Measurements from ENCODE around the gene CDK15.
"Not testable (repeated sequence)": the region's sequence is repeated elsewhere in the genome, so short reads cannot be mapped to it uniquely, and the experiment has no call there.

Gene CDK15

DNA sequence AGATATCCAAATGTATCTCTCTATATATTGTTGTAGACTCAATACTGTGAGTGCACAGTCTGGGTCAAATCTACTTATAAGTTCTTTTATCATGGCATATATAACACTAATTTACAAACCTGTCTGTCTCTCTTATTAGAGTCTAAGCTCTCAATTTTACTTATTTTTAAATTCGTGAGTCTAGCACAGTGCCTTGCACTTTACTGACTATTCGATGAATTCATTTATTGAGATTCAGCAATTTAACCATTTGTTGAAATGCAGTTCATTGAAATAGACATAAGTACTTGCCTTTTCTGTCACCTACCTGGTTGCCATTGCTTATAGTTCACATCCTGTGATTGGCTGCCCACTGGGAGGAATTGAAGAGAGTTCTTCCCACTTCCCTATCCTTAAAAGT, 15.3 kb upstream of the CDK15 start:
- DNase-seq = no peak

DNA sequence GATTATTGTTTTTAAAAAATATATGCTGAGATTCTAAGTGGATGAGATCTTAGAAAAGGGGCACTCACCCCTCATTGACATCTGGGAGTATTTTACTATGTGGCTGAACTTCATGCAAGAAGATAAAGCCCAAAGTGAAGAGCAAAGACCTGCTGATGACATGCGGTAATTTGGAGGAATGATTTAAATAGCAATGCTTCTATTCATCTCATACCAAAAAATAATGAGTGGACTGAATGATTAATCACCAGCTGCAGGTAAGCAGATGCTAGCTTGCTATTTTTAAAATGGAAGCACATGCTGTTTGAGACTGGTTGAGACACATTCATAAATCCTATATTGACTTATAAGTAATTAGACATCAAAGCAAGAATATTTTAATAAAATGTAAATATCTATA, 12.7 kb upstream of the CDK15 start:
- DNase-seq = no peak

DNA sequence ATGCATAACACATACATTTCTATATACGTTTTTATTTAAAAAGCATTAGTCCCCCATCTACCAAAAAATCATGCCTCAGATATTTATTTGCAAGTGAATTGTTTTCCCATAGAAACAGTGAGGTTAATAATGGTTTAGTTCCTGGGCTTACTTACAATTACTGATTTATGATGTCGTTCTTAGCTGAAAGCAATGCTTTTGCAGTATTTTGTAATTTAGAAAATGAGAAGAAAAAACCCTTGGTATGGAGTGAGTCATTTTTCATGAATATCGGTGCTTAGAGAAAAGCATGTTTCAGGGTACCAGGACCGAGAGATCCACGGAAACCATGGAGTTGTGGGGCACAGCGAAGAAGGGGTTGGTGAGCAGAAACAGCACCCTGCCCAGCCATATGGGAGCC, 12.0 kb upstream of the CDK15 start:
- no peak for DNase-seq

DNA sequence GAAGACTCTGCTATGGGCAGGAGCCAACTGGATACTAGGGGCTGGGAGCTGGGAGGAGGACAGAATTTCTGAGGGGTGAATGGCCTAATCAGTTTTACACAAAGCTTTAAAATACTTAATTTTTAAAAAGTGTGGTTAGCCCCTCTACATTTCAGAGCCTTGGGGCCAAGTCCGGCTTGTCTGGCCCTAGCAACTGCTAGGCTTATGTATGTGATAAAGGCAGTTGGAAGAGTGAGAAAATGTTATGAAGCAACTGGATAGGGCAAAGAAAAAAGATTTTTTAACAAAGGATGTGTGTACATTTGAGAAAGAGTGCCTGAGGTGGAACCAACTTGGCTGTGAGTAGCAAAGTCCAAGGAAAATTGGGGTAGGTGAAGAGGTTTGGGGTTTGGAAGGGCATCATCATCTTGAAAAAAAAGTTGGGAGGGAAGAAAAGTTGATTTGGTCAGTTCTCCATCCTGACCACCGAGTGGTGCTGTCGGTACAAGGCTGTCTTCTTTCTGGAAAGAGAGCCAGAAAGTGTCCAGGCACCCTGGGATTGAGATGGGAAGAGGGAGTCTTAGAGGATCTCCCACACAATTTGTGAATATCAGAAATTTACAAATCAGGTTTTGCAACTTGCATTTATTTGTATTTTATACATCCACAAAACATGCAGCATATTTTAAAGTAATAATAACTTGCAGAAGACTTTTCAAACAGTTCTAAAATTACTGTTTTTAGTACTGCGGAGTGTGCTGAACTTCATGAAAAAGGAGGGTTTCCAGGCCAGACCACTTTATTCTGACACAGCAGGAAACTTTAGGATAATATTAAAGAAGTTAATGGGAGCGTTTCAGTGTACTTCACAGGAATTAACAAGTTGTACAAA, 10.5 kb upstream of the CDK15 start:
- DNase-seq = no peak

DNA sequence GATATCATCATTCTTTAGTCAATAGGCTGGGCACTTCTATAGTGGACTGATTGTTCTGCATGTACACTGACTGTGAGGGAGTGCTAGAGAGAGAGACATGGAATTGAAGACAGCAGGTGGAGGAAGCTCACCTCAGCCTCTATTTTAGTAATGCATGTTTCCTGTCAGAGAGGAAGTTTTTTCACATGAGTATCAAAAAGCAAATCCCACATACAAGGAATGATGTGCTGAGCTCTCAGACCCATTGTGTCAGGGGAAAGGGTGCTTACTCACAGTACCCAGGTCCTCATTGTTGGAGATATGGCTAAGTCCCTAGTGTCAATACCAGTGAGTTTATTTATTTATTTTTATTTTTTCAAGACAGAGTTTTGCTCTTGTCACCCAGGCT, 9.9 kb upstream of the CDK15 start:
- no peak for DNase-seq

DNA sequence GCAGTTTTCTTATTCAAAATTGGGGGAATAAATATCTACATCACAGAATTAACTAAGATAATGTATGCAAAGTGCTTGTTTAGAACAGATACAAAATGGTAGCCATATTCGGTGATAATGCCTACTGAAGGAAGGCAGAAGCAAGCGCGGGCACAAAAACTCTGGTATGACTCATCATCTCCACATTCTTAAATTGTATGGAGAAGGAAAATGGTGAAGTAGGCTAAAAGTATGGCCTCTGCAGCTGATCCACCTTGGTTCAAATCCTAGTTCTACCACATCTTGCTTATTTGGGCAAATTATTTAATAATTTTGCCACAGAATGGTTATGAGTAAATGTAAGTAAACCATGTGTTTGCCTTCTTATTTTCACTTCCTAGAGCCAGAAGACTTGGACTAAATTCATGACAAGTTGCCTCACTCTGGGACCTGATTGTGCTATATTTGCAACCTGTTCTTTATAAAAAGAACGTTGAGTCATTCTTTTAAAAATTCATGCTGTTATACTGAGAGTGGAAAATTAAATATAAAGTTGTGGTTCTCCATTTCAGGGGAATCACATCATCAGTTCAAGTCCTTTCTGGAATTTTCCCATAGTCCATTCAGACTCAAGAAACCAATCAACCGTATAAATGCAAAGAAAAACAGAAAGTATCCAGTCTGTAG, 9.0 kb upstream of the CDK15 start:
- no peak for DNase-seq

DNA sequence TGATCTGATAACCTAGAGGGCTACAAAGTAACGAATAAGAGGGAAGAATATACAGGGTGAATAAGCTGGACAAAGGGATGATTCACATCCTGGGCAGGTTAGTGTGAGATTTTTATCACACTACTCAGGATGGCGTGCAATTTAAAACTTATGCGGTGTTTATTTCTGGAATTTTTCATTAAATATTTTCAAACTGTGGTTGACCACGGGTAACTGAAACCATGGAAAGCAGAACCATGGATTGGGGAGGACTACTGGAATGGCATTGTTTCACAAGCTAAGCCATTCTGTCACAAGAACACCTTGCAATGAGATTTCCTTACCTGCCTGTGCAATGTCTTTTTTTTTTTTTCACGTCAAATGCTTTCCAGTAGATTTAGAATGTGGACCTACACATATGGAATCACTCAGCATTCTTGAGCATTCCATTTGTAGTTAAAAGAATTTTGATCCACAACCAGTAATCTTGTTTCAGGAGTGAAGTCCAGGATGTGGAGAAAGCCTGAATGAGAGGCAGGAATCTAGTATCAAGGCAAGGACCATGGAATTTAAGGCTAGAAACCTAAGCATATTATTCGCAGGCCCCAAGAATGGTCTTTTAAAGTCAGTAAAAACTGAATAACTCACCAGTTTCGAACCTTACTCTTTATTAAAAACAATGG, 8.0 kb upstream of the CDK15 start:
- no peak for DNase-seq

DNA sequence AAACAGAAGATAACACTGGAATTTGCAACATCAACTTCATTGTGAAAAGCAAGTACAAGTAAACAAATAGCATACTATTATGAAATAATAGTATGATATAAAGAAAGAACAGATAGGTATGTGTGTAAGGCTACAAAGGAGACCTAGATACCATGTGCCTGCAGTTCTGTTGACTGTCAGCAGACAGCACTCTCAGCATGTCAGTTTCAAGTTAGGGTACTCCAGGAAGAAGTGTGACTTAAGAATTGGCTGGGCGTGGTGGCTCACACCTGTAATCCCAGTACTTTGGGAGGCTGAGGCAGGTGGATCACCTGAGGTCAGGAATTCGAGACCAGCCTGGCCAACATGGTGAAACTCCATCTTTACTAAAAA, 7.4 kb upstream of the CDK15 start:
- DNase-seq = not testable (repeated sequence)

DNA sequence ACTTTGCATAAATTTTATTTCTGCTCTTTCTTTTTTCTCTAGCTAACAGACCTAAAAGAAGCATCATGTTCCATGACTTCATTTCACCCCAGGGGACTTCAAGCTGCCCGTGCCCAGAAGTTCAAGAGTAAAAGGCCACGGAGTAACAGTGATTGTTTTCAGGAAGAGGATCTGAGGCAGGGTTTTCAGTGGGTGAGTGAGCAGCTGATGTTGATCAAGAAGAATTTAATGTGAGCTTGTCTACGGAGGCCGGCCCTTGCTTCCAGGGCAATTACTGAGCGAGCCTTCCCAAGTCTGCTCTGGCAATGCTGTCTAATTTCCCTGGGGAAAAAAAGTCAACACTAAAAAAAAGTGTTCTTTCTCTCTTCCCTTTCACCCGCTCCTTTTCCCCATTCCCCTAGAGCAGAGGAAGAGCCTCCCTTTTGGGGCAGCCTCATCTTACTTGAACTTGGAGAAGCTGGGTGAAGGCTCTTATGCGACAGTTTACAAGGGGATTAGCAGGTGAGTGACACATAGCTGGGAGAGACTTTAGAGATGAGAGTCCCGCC, 1.2 kb downstream of the CDK15 start:
- no peak for DNase-seq

DNA sequence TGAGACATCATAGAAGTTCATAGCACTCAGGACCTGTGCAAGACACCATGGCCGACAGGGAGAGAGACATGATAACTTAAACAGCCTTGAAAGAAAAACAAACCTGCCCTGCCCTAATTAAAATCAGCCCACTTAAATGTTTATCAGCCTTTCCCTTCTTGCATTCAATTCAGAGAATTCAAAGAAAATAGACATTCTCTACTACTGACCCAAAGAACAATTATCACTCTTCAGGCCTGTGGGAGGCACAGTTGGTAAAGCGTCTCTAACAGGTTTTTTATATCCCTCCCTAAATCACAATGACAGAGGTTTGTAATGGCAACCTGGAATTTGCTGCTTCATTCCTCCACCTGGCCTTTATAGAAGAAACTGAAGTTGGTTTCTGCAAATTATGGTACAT, 1.7 kb downstream of the CDK15 start:
- DNase-seq = no peak

DNA sequence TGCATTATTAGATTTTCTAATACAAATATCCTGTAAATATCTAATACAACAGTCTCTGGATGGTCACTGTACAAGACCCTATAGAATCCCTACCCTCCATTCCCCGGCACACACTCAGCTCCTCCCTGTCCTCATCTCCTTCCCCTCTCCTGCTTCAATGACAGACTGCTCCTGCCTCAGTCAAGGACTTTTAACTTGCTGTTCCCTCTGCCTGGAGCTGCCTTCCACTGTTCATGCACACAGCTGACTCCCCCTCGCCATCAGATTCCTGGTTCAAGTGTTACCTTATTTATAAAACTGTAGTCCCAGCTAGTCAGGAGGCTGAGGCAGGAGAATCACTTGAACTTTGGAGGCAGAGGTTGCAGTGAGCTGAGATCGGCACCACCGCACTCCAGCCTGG, 3.3 kb downstream of the CDK15 start:
- no peak for DNase-seq

DNA sequence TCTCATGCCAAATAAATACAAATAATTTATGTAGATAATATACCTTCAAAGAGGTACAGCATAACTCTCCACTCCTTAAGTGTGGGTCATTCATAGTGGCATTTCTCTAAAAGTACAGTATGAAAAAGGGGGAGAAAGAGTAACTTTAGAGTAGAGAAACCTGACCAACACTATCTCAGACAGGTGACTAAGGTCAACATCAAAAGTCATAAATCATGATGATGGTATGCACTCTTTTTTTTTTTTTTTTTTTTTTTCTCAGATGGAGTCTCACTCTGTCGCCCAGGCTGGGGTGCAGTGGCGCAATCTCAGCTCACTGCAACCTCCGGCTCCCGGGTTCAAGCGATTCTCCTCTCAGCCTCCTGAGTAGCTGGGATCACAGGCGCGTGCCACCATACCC, 4.3 kb downstream of the CDK15 start:
- not testable (repeated sequence) for DNase-seq

DNA sequence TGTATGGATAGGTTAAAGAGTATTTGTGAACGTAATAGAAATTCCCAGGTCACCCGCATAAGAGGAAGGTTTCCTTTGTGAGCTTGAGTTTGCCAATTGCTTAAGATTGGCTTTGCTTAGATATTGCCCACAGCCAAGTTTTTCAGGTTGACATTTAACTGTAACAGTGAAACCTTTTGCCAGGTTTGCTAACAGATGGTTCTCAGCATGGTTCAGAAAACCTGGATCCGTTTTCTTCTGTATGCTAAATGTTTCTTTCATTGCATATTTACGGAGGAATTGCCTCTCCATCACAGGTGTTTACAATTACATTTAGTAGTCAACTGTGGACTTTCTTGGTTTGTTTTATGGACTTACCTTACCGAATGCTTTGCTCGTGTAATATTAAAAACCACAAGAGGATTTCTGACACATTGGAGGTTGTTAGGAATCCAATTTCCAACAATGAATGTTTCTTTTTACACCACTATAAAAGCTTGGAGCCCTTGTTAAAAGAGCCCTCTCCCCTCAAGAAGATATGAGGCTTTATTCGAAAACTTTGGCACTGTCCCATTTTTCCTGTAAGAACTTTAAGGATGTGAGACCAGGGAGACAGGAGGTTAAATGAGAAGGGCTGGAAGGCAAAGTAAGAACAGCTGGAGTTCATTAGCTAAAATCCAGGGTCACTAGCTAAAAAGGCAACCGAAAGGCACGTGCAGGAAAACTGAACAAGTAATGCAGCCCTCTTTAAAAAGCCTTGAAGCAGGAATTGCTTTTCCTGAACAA, 7.8 kb downstream of the CDK15 start:
- DNase-seq = no peak

DNA sequence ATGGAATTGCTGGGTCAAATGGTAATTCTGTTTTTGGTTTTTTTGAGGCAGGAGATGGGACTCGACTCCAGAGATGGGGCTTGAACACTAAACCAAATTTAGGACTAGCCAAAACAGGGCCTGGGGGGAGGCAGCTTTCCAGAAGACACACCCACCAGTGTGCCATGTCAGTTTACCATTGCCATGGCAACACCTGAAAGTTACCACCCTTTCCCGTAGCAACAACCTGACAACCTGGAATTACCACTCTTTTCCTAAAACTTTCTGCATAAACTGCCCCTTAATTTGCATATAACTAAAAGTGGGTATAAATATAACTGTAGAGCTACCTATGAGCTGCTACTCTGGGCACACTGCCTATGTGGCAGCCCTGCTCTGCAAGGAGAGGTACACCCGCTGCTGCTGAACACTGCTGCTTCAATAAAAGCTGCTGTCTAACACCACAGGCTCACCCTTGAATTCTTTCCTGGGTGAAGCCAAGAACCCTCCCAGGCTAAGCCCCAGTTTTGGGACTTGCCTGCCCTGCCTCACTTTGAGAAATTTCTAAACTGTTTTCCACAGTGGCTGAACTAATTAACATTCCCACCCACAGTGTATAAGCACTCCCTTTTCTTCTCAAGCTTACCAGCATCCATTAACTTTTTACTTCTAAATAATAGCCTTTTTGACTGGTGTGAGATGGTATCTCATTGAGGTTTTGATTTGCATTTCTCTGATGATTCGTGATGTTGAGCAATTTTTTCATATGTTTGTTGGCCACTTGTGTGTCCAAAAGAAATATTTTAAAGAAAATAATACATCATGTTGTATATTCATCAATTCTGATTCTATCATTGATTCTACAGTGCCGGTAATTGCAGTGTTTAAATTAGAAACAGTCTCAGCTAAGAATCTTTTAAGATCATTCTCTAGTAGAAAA, 10.6 kb downstream of the CDK15 start:
- DNase-seq = no peak

DNA sequence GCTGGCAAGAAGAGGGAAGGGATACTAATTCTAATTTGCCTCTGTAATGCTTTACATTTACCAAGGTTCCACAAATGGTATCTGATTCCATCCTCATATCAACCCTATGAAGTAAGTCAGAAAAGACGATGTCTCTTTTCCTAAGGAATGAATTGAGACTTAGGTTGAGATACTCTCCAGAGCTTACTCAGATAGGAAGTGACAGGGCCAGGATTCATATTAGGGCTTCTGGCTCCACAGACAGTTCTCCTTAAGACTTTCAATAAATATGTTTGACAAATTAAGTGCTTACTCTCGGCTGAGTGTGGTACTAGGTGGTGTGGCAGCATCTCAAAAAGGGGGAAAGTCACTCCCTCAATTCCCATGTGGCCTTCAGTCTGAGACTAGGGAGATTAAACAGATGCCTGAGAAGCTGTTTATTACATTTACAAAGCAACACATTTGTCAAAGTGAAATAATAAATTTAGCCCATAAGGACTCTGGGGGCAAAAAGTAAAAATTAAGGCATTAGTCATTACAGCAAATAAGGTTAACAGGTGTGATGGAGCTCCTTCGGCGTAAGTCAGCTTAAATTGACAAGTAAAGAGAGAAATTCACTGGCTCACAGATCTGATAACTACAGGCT, 14.2 kb downstream of the CDK15 start:
- no peak for DNase-seq

DNA sequence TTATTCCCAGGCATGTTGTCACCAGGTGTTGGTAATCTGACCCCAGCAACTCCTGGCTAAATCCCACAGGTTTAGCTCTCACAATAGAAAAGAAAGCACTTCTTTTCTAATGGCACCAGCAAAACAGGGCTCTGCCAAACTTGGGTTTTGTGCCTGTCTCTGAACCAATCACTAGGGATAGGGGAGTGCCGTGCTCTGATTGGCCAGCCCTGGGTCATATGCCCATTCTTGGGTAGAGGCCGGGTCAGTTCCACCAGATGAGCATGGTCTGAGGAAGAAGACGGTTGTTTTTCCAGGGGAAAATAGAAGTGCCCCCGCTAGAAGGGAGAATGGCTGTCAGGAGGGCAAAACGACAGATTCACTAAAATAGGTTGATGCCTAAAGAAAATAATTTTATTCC, 14.7 kb downstream of the CDK15 start:
- DNase-seq = no peak

DNA sequence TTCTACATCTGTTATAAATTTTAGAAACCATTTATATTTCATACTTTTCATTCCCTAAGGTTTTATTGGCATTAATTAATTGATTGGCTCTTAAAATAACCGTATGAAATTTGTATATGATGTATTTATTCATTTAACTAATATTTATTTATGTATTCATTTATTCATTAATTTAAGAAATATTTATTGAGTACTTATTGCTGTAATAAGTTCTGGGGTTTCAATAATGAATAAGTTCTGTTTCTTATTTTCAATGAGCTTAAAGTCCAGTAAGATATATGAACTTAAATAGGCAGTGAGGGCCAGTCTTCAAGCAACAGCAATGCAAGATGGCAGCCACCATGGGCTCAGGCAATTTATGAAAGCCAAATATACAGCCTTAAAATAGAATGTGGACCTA, 17.9 kb downstream of the CDK15 start:
- DNase-seq = no peak

DNA sequence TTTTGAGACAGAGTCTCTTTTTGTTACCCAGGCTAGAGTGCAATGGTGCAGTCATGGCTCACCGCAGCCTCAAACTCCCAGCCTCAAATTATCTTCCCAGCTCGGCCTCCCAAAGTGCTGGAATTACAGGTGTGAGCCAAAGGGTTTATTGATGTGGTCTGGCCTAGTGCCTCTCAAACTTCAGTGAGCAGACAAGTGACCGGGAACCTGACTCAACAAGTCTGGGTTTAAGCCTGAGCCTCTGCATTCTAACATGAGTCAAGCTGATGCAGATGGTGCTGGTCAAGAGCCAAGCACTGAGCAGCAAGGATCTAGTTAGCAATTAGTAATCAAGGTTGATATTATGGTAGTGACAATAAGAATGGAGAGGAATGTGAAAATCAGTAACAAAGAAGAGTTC, 21.3 kb downstream of the CDK15 start:
- no peak for DNase-seq

DNA sequence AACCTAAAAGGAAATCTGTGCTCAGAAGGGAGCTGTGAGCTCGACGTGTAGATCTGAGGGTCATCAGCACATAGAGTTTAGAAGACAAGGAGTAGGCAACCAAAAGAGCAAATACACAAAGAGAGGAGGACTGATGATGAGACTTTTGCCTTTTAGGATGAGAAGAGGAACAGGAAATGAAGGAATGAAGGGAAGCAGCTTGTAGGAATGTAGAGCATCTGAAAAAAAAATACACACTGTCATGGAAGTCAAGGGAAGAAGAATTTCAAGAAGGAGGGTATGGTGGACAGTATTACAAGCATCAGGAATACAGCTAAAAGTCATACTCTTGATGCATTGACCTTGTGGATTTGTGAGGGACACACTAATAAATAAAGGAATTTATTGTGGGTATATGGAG, 21.9 kb downstream of the CDK15 start:
- DNase-seq = no peak

DNA sequence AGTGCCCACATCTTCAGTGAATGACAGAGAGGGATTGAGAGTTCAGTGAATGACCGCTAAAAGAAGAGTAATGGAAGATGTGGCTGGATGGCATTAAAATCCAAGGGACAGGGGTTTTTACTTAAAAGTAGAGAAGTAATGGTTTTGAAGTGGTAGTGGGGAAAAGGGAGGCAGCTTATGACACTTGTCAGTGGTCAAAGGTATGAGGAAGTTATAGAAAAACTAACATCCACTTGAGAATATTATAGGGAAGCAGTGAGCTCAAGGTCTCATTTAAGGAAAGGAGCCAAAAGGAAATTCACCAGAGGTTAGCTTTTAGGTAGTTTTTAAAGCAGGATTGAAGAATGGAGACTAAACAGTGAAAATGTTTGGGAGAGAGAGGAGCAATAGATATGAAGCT, 24.3 kb downstream of the CDK15 start:
- DNase-seq = no peak

DNA sequence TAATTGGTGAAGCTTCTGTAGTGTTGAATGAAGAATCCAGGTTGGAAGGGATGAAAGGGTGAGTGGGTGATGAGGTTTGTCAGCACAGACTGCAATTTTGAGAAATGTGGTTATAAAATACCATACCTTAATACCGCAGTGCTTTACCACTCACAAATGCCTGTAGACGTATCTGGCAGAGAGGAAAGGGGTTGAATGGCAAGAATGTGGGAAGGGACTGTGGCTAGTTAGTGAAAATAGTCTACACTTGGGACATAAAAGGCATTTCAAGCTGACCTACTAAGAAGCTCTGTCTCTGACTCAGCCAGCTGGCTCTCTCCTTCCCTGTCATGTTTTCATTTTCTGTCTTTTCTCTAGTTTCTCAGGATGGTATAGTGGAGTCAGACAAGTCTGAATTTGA, 25.1 kb downstream of the CDK15 start:
- DNase-seq = no peak

DNA sequence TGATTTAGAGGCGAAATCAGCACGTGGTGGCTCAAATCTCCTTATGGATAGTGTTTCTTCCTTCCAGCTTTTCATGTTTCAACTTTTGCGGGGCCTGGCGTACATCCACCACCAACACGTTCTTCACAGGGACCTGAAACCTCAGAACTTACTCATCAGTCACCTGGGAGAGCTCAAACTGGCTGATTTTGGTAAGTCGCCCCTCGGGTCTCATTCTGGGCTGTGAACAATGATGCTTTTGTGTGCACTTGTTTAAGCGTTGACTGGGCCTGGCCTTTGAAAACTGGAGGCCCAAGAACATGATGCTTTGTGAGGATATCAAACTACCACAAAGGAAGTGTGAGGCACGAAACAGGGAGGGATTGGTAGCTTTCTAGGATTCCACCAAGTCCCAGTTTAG, 27.4 kb downstream of the CDK15 start:
- no peak for DNase-seq
